SK-N-SH treated with all-trans-retinoic acid at 6 μM for 48 hours (cell line): ENCODE data around the gene CCDC194.

ENCODE experiments used
- ATAC-seq: fragments of 200-7000 bp; cut with Tn5 transposase; 3 replicates; pipeline ENCODE4 v1.9.1; 2020; ENCODE audit warnings: mild to moderate bottlenecking, moderate library complexity
- ARNTL ChIP-seq: fragments of 450-650 bp; formaldehyde crosslinking; IDR thresholded peaks from 2 replicates; pipeline ENCODE4 v1.5.0; 2020; ENCODE audit warnings: low read depth, mild to moderate bottlenecking, moderate library complexity, borderline replicate concordance
- BACH2 ChIP-seq: fragments of 250-450 bp; sonication (Bioruptor Pico); IDR thresholded peaks from 2 replicates; pipeline ENCODE4 v1.9.0; 2021; ENCODE audit warnings: mild to moderate bottlenecking, borderline replicate concordance
- CREB5 ChIP-seq: fragments of 250-450 bp; sonication (Bioruptor Pico); IDR thresholded peaks from 2 replicates; pipeline ENCODE4 v1.5.1; 2020; ENCODE audit warnings: low read depth, mild to moderate bottlenecking, moderate library complexity
- CSDC2 ChIP-seq: fragments of 250-450 bp; sonication (Bioruptor Pico); IDR thresholded peaks from 2 replicates; pipeline ENCODE4 v1.5.0; 2020; ENCODE audit warnings: mild to moderate bottlenecking, moderate library complexity
- CSRNP3 ChIP-seq: fragments of 250-450 bp; sonication (Bioruptor Pico); IDR thresholded peaks from 2 replicates; pipeline ENCODE4 v1.5.1; 2021; ENCODE audit warnings: mild to moderate bottlenecking, moderate library complexity
- GLIS3 ChIP-seq: fragments of 250-450 bp; sonication (Bioruptor Pico); IDR thresholded peaks from 2 replicates; pipeline ENCODE4 v1.5.0; 2020; ENCODE audit warnings: mild to moderate bottlenecking, moderate library complexity
- ISL1 ChIP-seq: fragments of 250-450 bp; sonication (Bioruptor Pico); IDR thresholded peaks from 2 replicates; pipeline ENCODE4 v2.1.2; 2022; ENCODE audit warnings: mild to moderate bottlenecking, moderate library complexity
- OSR1 ChIP-seq: fragments of 250-450 bp; sonication (Bioruptor Pico); IDR thresholded peaks from 2 replicates; pipeline ENCODE4 v1.8.0; 2022; ENCODE audit warnings: moderate library complexity, mild to moderate bottlenecking, inconsistent platforms
- PATZ1 ChIP-seq: fragments of 250-450 bp; sonication (Bioruptor Pico); IDR thresholded peaks from 2 replicates; pipeline ENCODE4 v1.8.0; 2020; ENCODE audit warnings: mild to moderate bottlenecking, moderate library complexity, borderline replicate concordance
- POU6F1 ChIP-seq: fragments of 250-450 bp; sonication (Bioruptor Pico); IDR thresholded peaks from 2 replicates; pipeline ENCODE4 v1.8.0; 2021; ENCODE audit warnings: low read depth, mild to moderate bottlenecking, moderate library complexity, borderline replicate concordance
- PPARA ChIP-seq: fragments of 250-450 bp; sonication (Bioruptor Pico); IDR thresholded peaks from 2 replicates; pipeline ENCODE4 v1.5.0; 2020; ENCODE audit warnings: mild to moderate bottlenecking, borderline replicate concordance
- RARB ChIP-seq: fragments of 250-450 bp; sonication (Bioruptor Pico); IDR thresholded peaks from 2 replicates; pipeline ENCODE4 v1.8.0; 2021; ENCODE audit warnings: mild to moderate bottlenecking, moderate library complexity
- SNAI2 ChIP-seq: fragments of 250-450 bp; sonication (Bioruptor Pico); IDR thresholded peaks from 2 replicates; pipeline ENCODE4 v1.5.0; 2020; ENCODE audit warnings: mild to moderate bottlenecking, moderate library complexity
- TCF4 ChIP-seq: fragments of 250-450 bp; sonication (Bioruptor Pico); IDR thresholded peaks from 2 replicates; pipeline ENCODE4 v1.8.0; 2021; ENCODE audit warnings: mild to moderate bottlenecking, moderate library complexity, borderline replicate concordance
- TOX ChIP-seq: fragments of 250-450 bp; sonication (Bioruptor Pico); IDR thresholded peaks from 2 replicates; pipeline ENCODE4 v1.8.0; 2021; ENCODE audit warnings: mild to moderate bottlenecking, moderate library complexity, borderline replicate concordance
- TSHZ2 ChIP-seq: fragments of 250-450 bp; sonication (Bioruptor Pico); IDR thresholded peaks from 2 replicates; pipeline ENCODE4 v1.5.0; 2020; ENCODE audit warnings: mild to moderate bottlenecking, moderate library complexity
- ZC3H10 ChIP-seq: fragments of 250-450 bp; sonication (Bioruptor Pico); IDR thresholded peaks from 2 replicates; pipeline ENCODE4 v1.5.1; 2021; ENCODE audit warnings: mild to moderate bottlenecking, moderate library complexity
- ZFP3 ChIP-seq: fragments of 250-450 bp; sonication (Bioruptor Pico); IDR thresholded peaks from 2 replicates; pipeline ENCODE4 v1.5.0; 2020; ENCODE audit warnings: mild to moderate bottlenecking, moderate library complexity
- ZFP30 ChIP-seq: fragments of 450-650 bp; formaldehyde crosslinking; IDR thresholded peaks from 2 replicates; pipeline ENCODE4 v1.5.0; 2022; ENCODE audit warnings: mild to moderate bottlenecking, moderate library complexity
- ZNF565 ChIP-seq: fragments of 450-650 bp; formaldehyde crosslinking; conservative IDR thresholded peaks from 2 replicates; pipeline ENCODE4 v1.5.0; 2020; ENCODE audit warnings: low read depth, mild to moderate bottlenecking, moderate library complexity
- ZNF70 ChIP-seq: fragments of 450-650 bp; formaldehyde crosslinking; IDR thresholded peaks from 2 replicates; pipeline ENCODE4 v1.5.0; 2020; ENCODE audit warnings: mild to moderate bottlenecking, moderate library complexity
- ZNF8 ChIP-seq: fragments of 450-650 bp; formaldehyde crosslinking; IDR thresholded peaks from 2 replicates; pipeline ENCODE4 v1.5.0; 2020; ENCODE audit warnings: mild to moderate bottlenecking, moderate library complexity

Gene CCDC194

GRCh38 chr19:17359905-17360800 is 33.8 kb downstream of the CCDC194 start:
- no peak for ATAC-seq
- TF ChIP-seq PPARA (CRISPR knock-in tag), result no peak
- no peak for TF ChIP-seq GLIS3 (CRISPR knock-in tag)
- TF ChIP-seq CREB5 (CRISPR knock-in tag), result no peak
- TF ChIP-seq ZNF8 (CRISPR knock-in tag), result no peak
- TF ChIP-seq, all 23 proteins: peak for 0

GRCh38 chr19:17358395-17358794 is 35.6 kb downstream of the CCDC194 start:
- no peak for TF ChIP-seq SNAI2 (CRISPR knock-in tag)
- TF ChIP-seq ZNF8 (CRISPR knock-in tag), result no peak
- TF ChIP-seq ZNF565 (CRISPR knock-in tag), result no peak
- no peak for ATAC-seq

GRCh38 chr19:17357724-17358123 is 36.3 kb downstream of the CCDC194 start:
- ATAC-seq, result no peak
- TF ChIP-seq BACH2 (CRISPR knock-in tag) (no peak), ZC3H10 (CRISPR knock-in tag) (no peak), ZFP3 (no peak), POU6F1 (CRISPR knock-in tag) (no peak), ZFP30 (CRISPR knock-in tag) (no peak), TCF4 (CRISPR knock-in tag) (no peak), PATZ1 (no peak), GLIS3 (CRISPR knock-in tag) (no peak), ISL1 (no peak), TOX (CRISPR knock-in tag) (no peak), CSRNP3 (CRISPR knock-in tag) (no peak), CSDC2 (CRISPR knock-in tag) (no peak), ARNTL (CRISPR knock-in tag) (no peak), OSR1 (CRISPR knock-in tag) (no peak), SNAI2 (CRISPR knock-in tag) (no peak), ZNF70 (CRISPR knock-in tag) (no peak), TSHZ2 (CRISPR knock-in tag) (no peak), RARB (CRISPR knock-in tag) (no peak), CREB5 (CRISPR knock-in tag) (no peak)
